Hematopoietic multipotent progenitor cell treated with erythropoietin and hydrocortisone succinate and interleukin-3 and kit ligand, for 15 days (in vitro differentiated cells): ENCODE data around the gene QRICH1.
A peak's percentile ranks its signal among the peaks of the same experiment; 100 is the strongest.

Experiments
- DNase-seq: peaks from one replicate; pipeline ENCODE4 v3.0.0-alpha.2; 2015; ENCODE audit warnings: low spot score

The QRICH1 gene

DNA sequence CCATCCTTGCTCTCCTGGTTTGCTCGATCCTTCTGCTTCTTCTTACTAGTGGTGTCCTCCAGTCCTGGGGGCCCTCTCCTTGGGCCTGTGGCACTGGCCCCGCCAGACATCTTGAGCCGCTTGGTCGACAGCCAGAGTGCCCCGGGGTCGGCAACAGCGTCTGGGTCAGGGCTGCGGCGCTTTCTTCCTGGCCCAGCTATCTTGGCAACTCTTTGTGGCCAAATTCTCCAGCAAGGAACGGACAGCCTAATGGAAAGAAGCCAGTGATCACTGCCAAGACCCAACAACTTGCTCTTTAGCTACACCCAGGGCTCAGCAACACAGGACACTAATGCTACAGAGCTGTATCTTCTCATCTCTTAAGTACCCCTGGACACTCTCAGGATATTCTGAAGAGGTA, 25.2 kb upstream of the QRICH1 start:
- no peak for DNase-seq

DNA sequence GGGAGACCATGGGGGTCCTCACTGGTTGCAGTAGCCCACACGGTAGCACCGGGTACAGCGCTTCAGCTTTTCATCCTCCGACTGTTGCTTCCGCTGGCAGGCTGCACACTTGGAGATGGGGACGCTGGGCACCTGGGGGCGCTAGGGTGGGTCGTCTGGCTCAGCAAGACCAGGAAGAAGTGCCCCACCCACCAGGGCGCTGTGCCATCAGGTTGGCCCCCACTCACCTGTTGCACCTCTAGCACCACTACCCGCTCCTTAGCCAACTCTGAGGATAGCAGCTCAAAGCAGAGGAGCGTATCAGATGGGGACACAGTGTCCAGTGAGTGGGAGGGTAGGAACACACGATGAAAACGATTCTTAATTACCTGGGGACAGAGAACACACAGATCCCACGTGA, 18.4 kb upstream of the QRICH1 start:
- no peak for DNase-seq

DNA sequence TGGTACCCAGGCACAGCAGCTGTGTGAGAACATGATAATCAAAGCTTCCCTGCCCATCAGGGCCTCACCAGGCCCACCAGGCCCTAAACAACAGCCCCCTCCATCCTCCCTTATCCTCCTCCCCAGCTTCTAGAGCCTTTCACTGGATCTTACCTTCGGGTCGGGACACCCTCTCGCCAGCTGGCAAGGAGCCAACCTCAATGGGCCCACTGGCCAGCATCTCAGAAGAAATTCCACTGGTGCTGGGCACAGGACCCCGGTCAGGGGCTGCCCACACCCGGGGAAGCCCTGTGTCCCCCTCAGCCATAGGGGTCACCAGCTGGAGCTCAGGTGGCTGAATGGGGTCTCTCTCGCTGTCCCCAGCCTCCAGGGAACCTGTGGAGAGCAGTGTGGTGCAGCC, 17.5 kb upstream of the QRICH1 start:
- DNase-seq: no peak

DNA sequence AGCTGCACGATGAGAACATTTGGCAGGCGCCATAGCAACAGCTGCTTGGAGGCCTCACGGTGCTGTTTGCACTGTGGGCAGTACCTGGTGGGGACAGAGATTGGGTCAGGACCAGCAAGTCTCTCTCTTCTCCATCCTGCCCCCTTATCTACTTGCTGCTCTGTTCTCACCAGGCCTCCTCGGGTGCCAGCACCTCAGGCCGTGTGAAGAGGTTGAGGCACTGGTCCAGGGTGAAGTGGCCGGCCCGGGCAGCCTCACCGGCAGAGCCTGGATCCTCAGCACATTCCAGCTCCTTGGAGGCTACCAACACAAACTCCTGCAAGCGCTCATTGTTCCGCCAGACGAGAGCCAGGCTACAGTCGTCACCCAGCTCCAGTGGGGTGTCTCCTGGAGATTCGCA, 16.9 kb upstream of the QRICH1 start:
- DNase-seq: no peak

DNA sequence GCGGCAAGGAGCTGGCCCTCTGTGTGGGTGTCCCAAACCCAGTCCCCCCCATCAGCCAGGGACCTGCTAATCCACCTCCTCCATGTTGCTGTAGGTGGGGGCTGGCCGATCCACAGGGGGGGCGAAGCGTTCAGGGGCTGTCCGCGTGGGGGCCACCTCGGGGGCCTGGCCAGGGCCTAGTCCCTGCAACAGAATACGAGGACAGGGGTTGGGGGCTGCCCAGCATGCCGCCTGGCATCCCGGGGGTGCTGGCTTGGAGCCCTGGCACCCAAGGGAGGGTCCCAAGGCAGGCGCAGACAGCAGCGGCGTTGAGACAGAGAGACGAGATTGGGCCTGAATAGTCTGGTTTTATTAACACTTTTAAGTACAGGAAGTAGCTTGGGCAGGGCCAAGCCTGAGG, 14.5 kb upstream of the QRICH1 start:
- no peak for DNase-seq

DNA sequence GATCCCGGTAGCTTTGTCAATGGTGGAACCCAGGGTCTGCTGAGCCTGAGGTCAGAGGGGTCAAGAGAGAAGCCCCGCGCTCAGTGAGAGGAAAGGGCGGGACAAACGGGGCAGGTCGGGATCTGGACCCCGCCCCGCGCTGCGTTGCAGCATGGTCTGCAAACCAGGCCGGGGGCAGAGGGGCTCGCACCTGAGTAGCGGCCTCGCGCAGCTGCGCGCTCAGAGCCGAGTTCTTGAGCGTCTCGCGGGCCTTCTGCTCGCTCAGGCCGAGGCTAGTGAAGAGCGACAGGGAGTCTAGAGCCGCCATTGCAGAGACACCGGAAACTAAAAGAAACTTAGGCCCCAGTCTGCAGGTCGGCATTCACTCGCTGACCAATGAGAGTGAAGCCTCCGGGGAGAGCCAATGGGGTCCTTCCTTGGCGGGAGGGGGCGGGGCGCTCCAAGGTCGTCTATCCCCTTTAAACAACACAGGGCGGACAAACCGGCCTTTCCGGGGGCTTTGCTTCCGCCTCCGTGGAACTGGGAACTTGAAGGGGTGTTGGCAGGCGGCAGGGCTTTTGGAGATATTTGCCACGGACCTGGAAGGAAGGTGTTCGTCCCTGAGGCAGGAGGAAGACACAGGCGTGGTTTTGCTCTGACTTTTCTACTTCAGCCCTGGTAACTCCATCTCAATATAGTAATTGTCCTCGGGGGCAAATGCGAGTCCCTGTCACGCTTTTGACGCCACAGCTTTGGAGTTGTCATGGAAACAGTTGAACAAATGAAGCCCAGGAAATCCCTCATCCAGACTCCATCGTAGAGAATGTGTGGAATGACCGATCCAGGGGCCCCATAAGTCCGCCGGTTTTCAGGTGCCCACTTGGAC, 10.8 kb upstream of the QRICH1 start, which contains the start of gene QARS1:
Gene QARS1, minus strand, starts transcription at position 331 of the 865 bp plus-strand sequence. Its CDS starts 24 bp downstream, at position 307.
- DNase-seq: peak; percentile 90

DNA sequence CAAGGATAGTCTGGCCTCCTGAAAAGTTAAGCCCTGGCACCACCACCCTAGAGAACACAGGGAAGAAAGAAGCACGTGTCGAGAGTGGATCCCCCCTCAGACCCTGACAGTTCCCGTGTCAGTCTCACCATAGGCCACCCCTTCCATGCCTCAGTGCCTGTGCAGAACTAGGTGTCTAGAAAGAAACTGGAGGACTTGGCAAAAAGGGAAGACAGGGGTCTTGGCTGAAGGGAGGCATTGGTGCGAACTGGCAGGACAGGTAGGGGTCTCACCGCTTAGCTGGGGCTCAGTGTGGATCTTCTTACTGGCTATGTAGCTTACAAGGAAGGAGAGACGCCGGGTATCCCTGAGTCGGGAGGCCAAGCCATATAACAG, 10.2 kb upstream of the QRICH1 start:
- no peak for DNase-seq

DNA sequence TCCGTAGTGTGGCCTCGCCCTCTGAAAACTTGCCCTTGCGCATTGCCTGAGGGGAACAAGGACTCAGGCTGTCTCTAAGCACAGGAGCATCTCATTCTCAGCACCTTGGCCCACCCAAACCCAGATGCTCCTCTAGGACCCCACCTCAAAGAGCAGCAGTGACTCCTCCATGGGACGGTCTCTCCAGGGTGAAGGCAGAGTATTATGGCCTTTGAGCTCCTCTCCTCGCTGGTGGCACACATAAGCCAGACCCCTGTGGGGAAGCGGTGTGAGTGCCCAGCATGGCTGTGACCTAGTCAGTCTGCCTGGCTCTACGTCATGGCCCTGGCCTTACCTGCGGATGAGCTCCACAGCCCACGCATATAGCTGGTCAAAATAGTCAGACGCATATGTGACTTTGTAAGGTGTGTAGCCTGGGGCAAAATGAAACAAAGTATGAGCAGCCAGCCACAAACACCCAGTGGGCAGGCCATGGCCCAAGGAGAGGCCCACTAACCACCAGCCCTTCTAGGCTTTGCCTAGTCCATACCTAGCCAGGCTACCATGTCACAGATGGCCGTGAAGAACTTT, 6.3 kb upstream of the QRICH1 start:
- DNase-seq: no peak

DNA sequence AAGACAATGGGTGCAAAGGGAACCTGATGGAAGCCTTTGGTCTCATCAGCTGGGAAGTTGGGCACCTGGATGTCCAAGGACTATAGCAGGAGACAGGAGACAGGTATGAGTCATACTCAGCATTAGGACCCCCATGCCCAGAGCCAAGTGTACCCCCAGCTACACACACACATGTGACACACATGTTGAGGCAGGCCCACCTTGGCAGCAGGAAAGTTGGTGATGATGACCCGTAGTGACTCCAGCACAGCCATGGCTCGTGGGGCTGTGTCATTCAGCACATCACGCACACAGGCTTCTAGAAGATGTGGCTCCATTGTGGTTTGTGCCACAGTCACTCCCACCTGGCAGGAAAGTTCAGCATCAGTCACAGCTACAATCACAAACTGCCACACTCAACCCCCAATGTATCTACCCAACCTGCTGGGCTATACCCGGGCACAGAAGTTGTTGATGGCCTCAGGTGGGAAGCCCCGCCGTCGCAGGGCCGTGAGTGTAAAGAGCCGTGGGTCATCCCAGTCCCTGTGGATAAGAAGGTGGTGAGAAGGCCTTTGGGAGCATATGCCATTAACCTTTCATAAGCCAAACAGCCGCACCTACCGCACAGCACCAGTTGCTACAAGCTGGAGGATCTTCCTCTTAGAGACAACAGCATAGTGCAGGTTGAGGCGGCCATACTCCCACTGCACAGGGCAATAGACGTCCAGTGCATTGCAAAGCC, 5.2 kb upstream of the QRICH1 start:
- DNase-seq: no peak

DNA sequence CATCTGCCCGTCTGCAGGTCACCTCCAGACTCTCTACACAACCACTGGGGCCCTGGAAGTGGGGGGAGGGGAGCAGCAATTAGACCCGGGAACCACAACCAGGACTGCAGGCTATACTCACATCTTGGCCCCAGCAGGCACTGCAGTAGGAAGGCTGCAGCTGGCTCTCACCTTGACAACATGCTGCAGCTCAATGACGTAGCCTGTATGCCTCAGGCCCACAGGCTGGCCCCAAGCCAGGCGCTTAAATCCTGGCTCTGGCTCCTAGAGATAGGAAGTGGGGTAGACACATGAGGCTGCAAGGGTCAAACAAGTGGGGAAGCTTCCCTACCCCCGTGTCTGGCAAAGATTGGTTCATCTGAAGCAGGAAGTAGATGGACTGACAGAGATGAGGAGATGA, 4.6 kb upstream of the QRICH1 start:
- DNase-seq: peak; percentile 44

DNA sequence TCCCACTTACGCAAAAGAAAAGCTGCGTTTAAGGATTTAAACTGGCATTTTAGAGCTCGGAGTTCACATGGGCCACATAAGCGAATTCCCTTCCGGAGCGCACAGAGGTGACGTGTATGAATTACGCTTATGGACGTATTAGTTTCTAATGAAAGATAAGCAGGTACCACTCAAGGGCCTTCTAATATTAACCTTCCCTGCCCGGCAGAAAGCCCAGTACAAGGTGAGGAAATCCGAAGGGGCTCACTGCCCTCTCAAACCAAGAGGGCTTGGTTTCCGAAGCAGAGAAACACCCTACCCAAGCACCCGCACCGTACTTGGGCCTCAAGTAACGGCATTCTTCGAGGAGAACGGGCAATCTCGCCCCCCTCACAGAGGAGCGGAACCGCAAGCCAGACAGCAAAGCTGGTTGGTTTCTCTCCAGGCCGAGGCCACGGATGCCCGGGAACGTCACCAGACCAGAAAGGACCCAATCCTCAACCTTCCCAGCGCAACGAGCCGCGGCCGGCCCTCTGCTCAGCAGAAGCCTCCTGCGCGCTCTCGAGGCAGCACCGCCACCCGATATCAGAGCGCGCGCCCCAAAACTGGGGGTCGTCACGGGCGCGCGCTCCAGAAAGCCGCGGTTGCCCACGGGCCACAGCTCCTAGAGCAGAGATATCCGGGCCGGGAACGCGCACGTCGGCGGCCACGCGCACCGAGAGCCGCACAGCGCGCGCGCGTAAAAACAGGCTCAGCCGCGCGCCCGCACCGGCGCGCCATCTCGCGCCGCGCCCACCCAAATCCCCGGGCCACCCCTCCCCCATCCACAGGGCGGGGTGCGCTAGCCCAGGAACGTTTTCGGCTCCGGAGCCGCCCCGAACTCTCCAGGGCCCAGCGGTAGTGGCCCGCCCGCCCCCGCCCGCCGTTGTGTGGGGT, 676 bp downstream of the QRICH1 start:
- DNase-seq: peak; percentile 80

DNA sequence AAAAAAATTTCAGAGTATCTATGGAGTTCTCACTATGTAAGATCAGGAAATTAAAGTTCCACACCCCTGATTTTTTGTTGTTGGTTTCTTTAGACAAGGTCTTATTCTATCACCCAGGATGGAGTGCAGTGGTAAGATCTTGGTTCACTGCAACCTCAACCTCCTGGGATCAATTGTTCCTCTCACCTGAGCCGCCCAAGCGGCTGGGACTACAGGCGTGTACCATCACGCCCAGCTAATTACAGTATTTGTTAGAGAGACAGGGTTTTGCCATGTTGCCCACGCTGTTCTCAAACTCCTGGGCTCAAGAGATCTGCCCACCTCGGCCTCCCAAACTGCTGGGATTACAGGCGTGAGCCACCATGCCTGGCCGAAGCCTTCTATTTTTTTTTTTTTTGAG, 12.4 kb downstream of the QRICH1 start:
- DNase-seq: no peak

DNA sequence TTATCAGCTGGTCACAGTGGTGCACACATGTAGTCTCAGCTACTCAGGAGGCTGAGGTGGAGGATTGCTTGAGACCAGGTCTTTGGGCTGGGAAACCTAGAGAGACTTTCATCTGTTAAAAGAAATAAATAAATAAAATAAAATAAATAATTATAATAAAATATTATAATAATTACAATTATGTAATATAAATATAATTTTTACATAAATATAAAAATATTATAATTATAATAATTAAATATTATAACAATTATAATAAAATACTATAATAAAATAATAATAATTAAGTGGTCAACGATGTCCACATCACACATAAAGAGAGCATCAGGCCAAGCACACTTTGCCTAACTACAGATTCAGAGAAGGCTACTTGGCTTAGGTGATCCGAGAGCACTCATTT, 14.6 kb downstream of the QRICH1 start:
- DNase-seq: no peak

DNA sequence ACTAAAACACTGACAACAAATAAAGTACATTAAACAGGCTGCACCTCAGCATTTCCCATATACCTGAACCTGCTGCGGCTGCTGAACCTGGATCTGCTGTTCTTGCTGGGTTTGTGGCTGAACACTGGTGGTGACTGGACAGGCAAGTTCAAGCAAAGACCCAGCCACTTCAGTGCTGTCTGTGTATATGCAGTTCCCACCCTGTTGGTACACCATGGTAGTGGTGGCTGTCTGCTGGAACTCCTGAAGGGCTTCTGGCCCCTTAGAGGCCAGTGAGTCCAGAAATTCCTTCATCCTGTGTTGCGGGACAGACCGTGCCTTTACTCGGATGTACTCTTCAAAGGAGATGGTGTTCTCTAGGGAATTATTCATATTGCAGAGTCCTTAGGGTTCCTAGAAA, 17.2 kb downstream of the QRICH1 start:
- no peak for DNase-seq

DNA sequence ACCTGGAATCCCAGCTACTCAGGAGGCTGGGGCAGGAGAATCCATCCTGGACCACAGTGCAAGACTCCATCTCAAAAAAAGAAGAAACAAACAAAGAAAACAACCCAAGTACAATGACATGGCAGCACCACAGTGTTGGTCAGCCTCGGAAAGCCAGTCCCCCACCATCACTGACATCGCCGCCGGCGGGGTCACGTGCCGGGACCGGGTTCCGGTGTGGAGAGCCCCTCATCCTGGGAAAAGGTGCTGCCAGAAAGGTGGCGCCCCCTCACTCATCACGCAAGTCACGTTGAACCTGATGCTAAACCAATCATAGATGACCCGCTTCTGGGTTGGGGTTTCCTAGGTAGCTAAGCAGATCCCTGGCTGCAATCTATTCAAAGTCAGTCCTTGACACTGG, 17.8 kb downstream of the QRICH1 start:
- no peak for DNase-seq

DNA sequence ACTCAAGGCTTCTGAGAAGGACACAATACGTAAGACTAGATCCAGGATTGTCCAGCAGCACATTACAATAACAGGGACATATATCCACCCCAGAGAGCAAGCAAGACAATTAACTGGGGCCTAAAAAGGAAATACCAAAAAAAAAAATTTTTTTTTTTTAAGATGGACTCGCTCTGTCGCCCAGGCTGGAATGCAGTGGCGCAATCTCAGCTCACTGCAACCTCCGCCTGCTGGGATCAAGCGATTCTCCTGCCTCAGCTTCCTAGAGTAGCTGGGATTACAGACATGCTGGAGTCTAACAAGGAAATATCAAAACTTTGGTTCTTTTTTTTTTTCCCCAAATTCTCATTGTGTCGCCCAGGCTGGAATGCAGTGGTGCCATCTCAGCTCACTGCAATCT, 35.9 kb downstream of the QRICH1 start:
- DNase-seq: no peak

DNA sequence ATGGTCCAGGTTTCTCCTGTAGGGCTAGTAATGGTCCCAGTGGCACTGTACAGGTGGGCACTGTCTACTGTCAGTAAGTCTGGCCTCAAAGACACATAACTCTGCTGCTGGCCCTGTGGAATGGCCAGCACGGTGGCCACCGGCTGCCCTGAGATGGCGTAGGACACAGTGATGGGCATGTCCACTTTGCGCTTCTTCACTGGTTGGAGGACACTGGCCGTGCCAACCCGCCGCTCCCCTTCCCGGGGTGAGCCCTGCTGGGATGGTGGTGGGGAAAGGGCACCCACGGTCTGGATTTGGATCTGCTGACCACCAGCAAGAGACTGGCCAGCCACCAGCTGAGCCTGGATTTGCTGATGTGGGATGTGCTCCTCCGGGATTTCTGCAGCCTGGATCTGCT, 36.6 kb downstream of the QRICH1 start:
- DNase-seq: no peak

DNA sequence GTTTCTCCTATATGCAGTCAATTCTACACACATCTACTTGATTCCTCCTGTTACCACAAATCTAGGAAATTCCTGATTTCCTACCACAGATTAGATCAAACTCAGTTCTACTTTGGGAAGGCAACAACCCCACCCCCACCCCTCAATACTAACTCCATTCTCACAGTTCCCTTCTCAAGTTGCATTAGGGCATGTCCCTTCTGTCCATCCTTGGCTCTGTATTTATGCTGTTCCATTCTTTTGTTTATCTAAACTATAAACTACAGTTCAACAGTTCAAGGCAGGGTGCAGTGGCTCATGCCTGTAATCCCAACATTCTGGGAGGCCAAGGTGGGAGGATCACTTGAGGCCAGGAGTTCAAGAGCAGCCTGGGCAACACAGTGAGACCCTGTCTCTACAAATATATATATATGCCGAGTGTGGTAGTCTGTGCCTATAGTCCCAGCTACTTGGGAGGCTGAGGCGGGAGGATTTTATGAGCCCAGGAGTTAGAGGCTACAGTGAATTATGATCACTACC, 39.5 kb downstream of the QRICH1 start:
- DNase-seq: no peak

DNA sequence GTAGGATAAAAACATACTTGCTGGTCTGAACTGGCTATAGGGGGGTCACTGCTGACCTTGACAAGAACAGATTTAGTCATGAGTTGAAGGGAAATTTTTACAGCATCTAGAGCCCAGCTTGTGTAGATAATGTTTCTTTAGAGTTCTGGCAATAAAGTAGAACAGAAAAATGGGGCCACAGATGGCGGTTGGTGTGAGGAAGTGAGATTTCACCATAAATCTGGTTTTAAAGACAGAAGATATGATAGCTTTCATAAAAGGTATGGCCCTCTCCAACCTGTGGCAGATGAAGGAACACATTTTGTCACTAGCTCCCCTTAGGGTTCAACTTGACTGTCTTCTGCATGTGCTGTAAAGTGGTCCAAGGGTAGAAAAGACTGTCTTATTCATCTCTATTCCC, 40.3 kb downstream of the QRICH1 start:
- DNase-seq: no peak

DNA sequence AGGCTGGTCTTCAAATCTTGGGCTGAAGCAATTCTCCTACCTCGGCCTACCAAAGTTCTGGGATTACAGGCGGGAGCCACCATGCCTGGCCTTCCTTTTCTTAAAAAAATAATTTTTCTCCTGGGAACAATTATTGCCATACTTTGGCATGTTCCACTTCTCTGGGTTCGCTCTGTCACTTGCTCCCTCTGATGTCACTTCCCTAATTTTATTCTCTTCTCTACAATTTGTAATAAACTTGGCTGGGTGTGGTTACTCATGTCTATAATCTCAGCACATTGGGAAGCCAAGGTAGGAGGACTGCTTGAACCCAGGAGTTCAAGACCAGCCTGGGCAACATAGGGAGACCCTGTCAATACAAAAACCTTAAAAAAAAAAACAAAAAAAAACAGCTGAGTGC, 58.6 kb downstream of the QRICH1 start:
- DNase-seq: no peak

DNA sequence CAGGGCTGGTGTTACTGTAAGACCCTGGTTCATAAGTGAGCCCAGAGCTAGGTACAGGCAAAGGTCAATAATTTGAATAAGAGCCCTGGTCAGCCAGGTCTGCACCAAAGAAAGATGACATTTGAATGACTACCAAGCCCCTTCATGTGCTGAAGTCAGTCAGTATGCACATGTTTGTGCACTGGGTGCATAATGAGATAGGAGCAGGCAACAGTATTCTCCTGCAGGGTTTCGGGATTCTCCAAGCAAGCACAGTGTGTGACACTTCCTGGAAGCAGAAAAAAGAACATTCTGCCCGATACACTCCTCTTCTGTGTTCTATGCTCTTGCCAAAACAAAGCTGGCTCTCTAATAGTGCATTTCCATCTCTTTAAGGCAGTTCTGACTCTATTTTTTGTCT, 59.2 kb downstream of the QRICH1 start:
- DNase-seq: no peak
